Prostate gland (tissue), 2 donors: ENCODE results near the gene MYO15B. TPM values are rescaled to one million over a fixed set of nuclear protein-coding genes. Genes with fewer than 3 reads are reported as not detected.

Experiments used
- DNase-seq: peaks from one replicate; pipeline ENCODE4 v3.0.0-alpha.2; 2019; ENCODE audit warnings: low spot score
- H3K27ac ChIP-seq, 2 donors: fragments of 200-600 bp; sonication (generic); 2 replicates each; pipeline ENCODE4 v1.5.1; 2017 to 2019
- H3K27me3 ChIP-seq: fragments of 200-600 bp; sonication (generic); replicated peaks from 2 replicates; pipeline ENCODE4 v1.5.1; 2019; ENCODE audit not compliant: insufficient read depth
- H3K36me3 ChIP-seq, 2 donors: fragments of 200-600 bp; sonication (generic); 1 replicate in 1 of 2; 2 replicates in 1 of 2; pipeline versions ENCODE4 v1.5.1 to v1.8.1; 2017 to 2019
- H3K4me1 ChIP-seq: fragments of 200-600 bp; sonication (generic); replicated peaks from 2 replicates; pipeline ENCODE4 v1.5.1; 2019
- H3K4me3 ChIP-seq, 2 donors: fragments of 200-600 bp; sonication (generic); 2 replicates each; pipeline ENCODE4 v1.5.1; 2017 to 2019
- H3K9me3 ChIP-seq: fragments of 200-600 bp; sonication (generic); 2 replicates; pipeline ENCODE4 v1.5.1; 2017
- POLR2A ChIP-seq: fragments of 450-650 bp; IDR thresholded peaks from one replicate; pipeline ENCODE4 v1.6.1; 2016; ENCODE audit warnings: antibody characterized with exemption, mild to moderate bottlenecking
- POLR2AphosphoS5 ChIP-seq: sonication (generic); formaldehyde crosslinking; IDR thresholded peaks from one replicate; pipeline ENCODE4 v1.6.1; 2017; ENCODE audit warnings: antibody characterized with exemption
- WGBS: methylation state at CpG from one replicate; pipeline ENCODE4 v1.1.5; 2018; 5-methylcytosine and 5-hydroxymethylcytosine counted together
- intact Hi-C: fragments of 100-400 bp; cut with DNase I; formaldehyde crosslinking; loops from one replicate; pipeline ENCODE4 v1.14.2; 2022
- total RNA-seq, 2 donors: library from RNA; depleted of rRNA; stranded (reverse); fragments of >200 nt; gene quantifications; one replicate each; pipeline ENCODE4 v1.1.0, GENCODE V29; 2016
- TF ChIP-seq, protein P1 (sequence below), 4 experiments: fragments of 200-600 bp in 2 of 4; fragments of 450-650 bp in 2 of 4; sonication (generic) in 2 of 4; IDR thresholded peaks; 1 replicate in 3 of 4; 2 replicates in 1 of 4; pipeline ENCODE4 v1.5.1; 2016 to 2019; ENCODE audit warnings: antibody characterized with exemption in 4 of 4, mild to moderate bottlenecking in 2 of 4, moderate library complexity in 2 of 4

MYO15B gene
- total RNA-seq, 2 donors from 2014 or later = 86.5 to 214 TPM

DNA sequence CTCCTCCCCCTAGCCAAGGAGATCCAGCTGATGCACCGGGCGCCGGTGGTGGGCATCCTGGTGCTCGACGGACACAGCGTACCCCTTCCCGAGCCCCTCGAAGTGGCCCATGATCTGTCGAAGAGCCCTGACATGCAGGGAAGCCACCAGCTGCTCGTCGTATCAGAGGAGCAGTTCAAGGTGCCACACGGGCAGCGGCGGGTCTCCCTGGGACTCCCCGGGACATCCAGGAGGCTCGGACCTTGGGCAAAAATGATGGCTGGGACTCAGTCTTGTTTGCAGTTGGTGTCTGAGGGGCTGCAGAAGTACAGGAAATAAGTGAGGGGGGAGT, 15.8 kb upstream of the MYO15B start:
- H3K27ac ChIP-seq = no peak overlapping the region
- no peak for TF ChIP-seq POLR2AphosphoS5
- TF ChIP-seq, protein P1, sequence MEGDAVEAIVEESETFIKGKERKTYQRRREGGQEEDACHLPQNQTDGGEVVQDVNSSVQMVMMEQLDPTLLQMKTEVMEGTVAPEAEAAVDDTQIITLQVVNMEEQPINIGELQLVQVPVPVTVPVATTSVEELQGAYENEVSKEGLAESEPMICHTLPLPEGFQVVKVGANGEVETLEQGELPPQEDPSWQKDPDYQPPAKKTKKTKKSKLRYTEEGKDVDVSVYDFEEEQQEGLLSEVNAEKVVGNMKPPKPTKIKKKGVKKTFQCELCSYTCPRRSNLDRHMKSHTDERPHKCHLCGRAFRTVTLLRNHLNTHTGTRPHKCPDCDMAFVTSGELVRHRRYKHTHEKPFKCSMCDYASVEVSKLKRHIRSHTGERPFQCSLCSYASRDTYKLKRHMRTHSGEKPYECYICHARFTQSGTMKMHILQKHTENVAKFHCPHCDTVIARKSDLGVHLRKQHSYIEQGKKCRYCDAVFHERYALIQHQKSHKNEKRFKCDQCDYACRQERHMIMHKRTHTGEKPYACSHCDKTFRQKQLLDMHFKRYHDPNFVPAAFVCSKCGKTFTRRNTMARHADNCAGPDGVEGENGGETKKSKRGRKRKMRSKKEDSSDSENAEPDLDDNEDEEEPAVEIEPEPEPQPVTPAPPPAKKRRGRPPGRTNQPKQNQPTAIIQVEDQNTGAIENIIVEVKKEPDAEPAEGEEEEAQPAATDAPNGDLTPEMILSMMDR (IDR thresholded peaks at IDR 0.05) = no peak
- H3K4me3 ChIP-seq = no peak overlapping the region
- WGBS = 95% methylated on average over 16 of the region's 16 CpGs
- H3K4me1 ChIP-seq = no peaks in the 10 kb centered on the region
- no peaks in the 10 kb centered on the region for H3K9me3 ChIP-seq
- intact Hi-C loops = no loop called here
- no peaks in the 10 kb centered on the region for H3K36me3 ChIP-seq
- H3K27me3 ChIP-seq = no peaks in the 10 kb centered on the region
- no peak for DNase-seq

DNA sequence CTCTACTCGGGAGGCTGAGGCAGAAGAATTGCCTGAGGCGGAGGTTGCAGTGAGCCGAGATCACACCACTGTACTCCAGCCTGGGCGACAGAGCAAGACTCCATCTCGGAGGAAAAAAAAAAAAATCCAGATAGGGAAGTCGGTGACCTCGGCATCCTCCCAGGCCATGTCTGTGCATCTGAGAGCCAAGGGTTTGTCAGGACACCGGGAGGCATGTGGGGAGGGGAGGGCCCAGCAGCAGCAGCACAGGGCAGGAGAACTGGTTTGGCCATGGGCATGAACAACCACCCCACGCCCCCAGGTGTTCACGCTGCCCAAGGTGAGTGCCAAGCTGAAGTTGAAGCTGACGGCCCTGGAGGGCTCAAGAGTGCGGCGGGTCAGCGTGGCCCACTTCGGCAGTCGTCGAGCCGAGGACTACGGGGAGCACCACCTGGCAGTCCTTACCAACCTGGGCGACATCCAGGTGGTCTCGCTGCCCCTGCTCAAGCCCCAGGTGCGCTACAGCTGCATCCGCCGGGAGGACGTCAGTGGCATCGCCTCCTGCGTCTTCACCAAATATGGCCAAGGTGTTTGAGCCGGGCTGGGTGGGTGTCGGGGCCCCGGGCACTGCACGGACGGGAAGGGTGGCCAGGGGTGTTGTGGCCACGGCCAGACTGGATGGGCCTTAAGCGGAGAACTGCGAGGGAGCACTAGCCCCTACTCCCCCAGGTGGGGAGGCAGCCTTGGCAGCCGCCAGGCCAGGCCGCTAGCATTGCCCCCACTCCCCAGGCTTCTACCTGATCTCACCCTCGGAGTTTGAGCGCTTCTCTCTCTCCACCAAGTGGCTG, 14.7 kb upstream of the MYO15B start:
- WGBS = 85% methylated on average over 31 of the region's 39 CpGs
- TF ChIP-seq, protein P1 (IDR thresholded peaks at IDR 0.05) = no peak
- TF ChIP-seq POLR2AphosphoS5 (no peak), POLR2A (no peak)
- intact Hi-C loops = no loop called here
- H3K27ac ChIP-seq = no peak overlapping the region
- no peaks in the 10 kb centered on the region for H3K27me3 ChIP-seq
- H3K36me3 ChIP-seq = no peaks in the 10 kb centered on the region
- no peaks in the 10 kb centered on the region for H3K9me3 ChIP-seq
- no peak overlapping the region for H3K4me3 ChIP-seq
- H3K4me1 ChIP-seq = no peaks in the 10 kb centered on the region
- DNase-seq = no peak

DNA sequence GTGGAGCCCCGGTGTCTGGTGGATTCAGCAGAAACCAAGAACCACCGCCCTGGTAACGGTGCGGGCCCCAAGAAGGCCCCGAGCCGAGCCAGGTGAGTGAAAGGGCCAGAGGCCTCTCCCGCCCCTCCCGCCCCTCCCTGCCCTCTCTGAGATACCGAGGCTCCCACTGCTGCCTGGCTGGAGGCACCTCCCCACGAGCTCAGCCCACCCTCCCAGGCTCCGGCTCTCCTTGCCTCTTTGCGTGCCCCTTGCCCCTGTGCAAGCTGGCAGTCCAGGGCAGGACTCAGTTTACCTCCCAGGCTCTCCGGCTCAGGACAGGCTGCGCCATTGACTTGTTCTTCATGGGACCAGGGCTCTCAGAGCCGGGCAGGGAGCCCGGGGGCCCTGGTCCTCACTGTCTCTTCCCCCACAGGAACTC, 14.1 kb upstream of the MYO15B start:
- H3K27me3 ChIP-seq = no peaks in the 10 kb centered on the region
- no peak overlapping the region for H3K4me3 ChIP-seq
- H3K36me3 ChIP-seq = no peaks in the 10 kb centered on the region
- no peaks in the 10 kb centered on the region for H3K4me1 ChIP-seq
- intact Hi-C loops = no loop called here
- H3K27ac ChIP-seq = no peak overlapping the region
- DNase-seq = no peak
- 88% methylated on average over 16 of the region's 16 CpGs for WGBS
- no peaks in the 10 kb centered on the region for H3K9me3 ChIP-seq
- TF ChIP-seq POLR2A (no peak), POLR2AphosphoS5 (no peak)
- TF ChIP-seq, protein P1 (IDR thresholded peaks at IDR 0.05) = no peak

DNA sequence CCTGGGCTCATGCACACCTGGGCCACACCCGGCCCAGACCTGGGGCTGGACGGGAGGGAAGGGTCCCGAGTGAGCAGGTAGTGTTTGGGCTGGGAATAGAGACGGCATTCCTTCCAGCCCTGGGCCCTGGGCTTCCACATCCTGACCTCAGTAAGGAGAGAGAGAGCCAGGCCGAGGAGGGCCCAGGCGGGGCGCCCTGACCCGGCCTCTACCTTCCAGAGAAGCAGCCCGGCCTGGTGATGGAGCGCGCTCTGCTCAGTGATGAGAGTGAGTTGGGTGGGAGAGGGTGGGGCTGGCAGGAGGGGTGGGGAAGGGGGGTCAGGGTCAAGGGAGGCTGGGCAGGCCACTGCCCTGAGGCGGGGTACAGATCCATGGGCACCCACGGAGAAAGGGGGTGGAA, 13.6 kb upstream of the MYO15B start:
- Histone ChIP-seq H3K4me1 (no peaks in the 10 kb centered on the region), H3K9me3 (no peaks in the 10 kb centered on the region), H3K27ac (no peak overlapping the region), H3K27me3 (no peaks in the 10 kb centered on the region), H3K4me3 (no peak overlapping the region), H3K36me3 (no peaks in the 10 kb centered on the region)
- no peak for DNase-seq
- 95% methylated on average over 13 of the region's 13 CpGs for WGBS
- intact Hi-C loops = no loop called here
- TF ChIP-seq POLR2A = no peak
- TF ChIP-seq, protein P1 (IDR thresholded peaks at IDR 0.05) = no peak
- TF ChIP-seq POLR2AphosphoS5 = no peak

DNA sequence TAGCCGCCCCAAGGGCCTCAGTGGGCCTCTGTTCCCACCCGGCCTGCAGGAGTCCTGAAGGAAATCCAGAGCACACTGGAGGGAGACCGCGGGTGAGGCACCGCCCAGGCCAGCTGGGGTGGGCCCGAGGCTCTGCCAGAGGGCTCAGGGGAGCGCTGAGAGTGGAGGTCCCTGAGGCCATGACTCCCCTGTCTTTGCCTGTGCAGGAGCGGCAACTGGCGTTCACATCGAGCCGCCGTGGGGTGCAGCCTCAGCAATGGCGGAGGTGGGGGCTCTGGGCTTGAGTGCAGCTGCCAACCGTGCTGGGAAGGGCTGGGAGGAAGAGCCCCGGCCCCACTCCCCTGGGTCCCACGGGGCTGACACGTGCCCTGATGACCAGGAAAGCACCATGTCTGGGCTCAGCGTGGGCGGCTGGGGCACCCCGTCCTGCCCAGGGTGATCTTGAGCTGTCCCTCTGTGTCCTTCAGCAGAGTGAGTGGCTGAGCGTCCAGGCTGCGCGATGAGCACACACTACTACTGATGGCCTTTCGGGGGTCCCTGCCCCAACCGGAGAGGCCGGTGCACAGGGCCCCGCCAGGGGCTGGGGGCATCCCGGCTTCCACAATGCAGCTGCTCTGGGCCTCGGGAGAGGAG, 13.1 kb upstream of the MYO15B start:
- H3K9me3 ChIP-seq = no peaks in the 10 kb centered on the region

More for the DNA sequence above, 13.1 kb upstream of the MYO15B start:
- no peak for DNase-seq
- no peaks in the 10 kb centered on the region for H3K36me3 ChIP-seq
- no peaks in the 10 kb centered on the region for H3K4me1 ChIP-seq
- no peaks in the 10 kb centered on the region for H3K27me3 ChIP-seq
- intact Hi-C loops = no loop called here
- no peak overlapping the region for H3K27ac ChIP-seq
- WGBS = 91% methylated on average over 20 of the region's 29 CpGs
- H3K4me3 ChIP-seq = no peak overlapping the region
- TF ChIP-seq, protein P1 (IDR thresholded peaks at IDR 0.05) = no peak
